SK-N-MC (cell line): ENCODE measurements around the gene DNAJC15.

Experiments used
- EZH2 ChIP-seq: fragments of 200-600 bp; sonication (generic); IDR thresholded peaks from one replicate; pipeline ENCODE4 v1.6.1; 2017; ENCODE audit warnings: antibody characterized with exemption
- FOXP2 ChIP-seq: optimal IDR thresholded peaks from 2 replicates; pipeline ENCODE3; 2011; ENCODE audit warnings: mild to moderate bottlenecking, moderate library complexity; ENCODE audit not compliant: insufficient read depth; ENCODE audit errors: extremely low read length, control extremely low read depth
- POLR2AphosphoS5 ChIP-seq: IDR thresholded peaks from 2 replicates; pipeline ENCODE4 v1.6.1; 2012; ENCODE audit warnings: mild to moderate bottlenecking, low read depth, low read length, borderline replicate concordance

- TF ChIP-seq EZH2 (no peak), POLR2AphosphoS5 (no peak), FOXP2 (no peak)
Observed at GRCh38 chr13:43089912-43090498, 66.6 kb downstream of the DNAJC15 start.
